HG03039 (cell line): ENCODE results near the gene PIWIL4.
"Not testable (repeated sequence)": the region's sequence is repeated elsewhere in the genome, so short reads cannot be mapped to it uniquely, and the experiment has no call there.

ENCODE experiments used
- ATAC-seq: cut with Tn5 transposase; IDR thresholded peaks from one replicate; pipeline ENCODE4 v1.9.1; 2021; ENCODE audit warnings: mild to moderate bottlenecking, moderate library complexity; ENCODE audit not compliant: unreplicated experiment

PIWIL4 gene

GRCh38 chr11:94546886-94547285, 20.3 kb upstream of the PIWIL4 start:
- ATAC-seq, result no peak

DNA sequence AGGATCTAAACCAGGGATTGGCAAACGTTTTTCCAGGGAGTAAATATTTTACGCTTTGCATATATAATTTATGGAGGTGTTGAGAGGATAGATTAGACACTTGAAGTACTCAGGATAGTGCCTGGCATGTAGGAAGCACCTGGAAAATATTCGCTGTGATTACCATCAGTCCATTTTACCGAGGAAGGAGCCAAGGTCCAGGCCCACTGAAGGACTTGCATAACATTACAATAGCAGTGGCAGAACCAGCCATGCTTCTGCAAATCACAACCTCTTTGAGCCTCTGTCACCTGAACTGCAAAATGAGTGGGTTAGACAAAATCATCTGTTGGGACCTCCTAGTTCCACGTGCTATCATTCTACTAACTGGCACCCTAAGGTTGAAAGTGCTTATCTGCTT, 18.0 kb upstream of the PIWIL4 start:
- no peak for ATAC-seq

DNA sequence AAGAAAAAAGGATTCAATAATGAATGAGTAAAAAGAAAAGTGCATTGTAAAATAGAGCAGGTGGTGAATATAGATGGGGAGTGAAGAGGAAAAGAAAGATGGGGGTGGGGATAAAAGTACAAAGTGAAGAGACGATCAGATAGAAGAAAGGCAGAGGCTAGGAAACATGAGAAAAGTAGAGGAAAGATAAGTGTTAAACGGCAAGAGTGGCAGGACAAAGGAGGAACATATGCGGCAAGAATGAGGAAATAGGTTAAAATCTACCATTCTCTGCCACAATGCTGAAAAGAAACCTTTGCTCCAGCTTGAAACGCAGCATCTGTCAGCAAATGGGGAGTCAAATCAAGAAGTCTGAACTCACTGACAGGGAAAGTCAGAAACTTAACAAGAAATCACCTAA, 16.7 kb upstream of the PIWIL4 start:
- ATAC-seq, result no peak

GRCh38 chr11:94553938-94554337, 13.2 kb upstream of the PIWIL4 start:
- no peak for ATAC-seq

DNA sequence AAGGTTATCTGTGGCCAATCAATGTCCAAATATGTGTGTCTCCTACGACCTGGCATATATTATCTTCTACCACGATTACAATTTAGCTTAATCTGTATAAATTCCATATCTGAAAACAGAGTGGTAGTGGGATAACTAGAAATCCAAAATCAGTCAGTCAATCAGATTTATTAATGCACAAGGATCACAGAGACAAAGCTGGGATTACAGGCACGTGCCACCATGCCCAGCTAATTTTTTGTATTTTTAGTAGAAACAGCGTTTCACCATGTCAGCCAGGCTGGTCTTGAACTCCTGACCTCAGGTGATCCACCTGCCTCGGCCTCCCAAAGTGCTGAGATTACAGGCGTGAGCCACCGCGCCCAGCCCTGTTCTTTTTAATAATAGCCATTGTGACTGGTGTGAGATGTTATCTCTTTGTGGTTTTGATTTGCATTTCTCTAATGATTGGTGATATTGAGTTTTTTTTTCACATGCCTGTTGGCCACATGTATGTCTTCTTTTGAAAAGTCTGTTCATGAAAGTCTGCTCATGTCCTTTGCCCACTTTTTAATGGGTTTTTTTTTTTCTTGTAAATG, 11.3 kb upstream of the PIWIL4 start:
- not testable (repeated sequence) for ATAC-seq

- ATAC-seq, result no peak
Observed at GRCh38 chr11:94557421-94557820, 9.7 kb upstream of the PIWIL4 start.

GRCh38 chr11:94557992-94558391, 9.2 kb upstream of the PIWIL4 start:
- ATAC-seq, result no peak

- ATAC-seq, result no peak
Observed at GRCh38 chr11:94558468-94558867, 8.7 kb upstream of the PIWIL4 start.

DNA sequence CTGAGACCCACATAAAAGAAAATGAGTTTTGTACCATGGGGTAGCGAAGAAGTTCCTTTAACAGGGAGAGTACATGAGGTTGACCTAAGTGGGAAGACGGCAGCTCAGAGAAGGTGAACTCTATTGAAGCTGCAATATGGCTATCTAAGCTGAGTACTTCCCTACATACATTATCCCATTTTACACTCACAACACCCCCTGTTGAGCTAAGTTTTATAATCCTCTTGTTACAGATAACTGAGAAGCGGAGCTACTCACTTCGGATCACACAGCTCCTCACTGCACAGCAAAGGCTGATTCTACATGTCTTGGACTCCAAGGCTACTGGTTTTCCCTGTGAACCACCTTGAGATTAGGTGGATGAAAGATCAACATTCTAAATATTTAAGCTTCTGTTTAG, 8.2 kb upstream of the PIWIL4 start:
- ATAC-seq, result no peak

- no peak for ATAC-seq
Observed at GRCh38 chr11:94559361-94559760, 7.8 kb upstream of the PIWIL4 start.

DNA sequence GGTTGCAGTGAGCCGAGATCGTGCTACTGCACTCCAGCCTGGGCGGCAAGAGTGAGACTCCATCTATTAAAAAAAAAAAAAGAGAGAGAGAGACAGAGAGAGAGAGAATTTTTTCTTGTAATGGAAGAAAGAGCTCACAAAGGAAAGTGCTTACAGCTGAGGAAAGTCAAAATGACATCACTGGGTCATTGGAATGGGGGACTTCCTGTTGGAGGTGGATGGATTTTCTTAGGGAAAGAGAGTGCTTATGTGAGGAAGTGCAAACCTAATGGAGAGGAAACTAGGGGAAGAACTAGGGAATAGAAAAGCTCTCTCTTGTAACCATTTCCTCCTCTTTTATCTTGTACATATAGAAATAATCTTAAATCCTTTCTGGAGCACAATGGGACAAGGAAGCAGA, 6.3 kb upstream of the PIWIL4 start:
- no peak for ATAC-seq

- ATAC-seq, result no peak
Observed at GRCh38 chr11:94563176-94563847, 3.9 kb upstream of the PIWIL4 start.

DNA sequence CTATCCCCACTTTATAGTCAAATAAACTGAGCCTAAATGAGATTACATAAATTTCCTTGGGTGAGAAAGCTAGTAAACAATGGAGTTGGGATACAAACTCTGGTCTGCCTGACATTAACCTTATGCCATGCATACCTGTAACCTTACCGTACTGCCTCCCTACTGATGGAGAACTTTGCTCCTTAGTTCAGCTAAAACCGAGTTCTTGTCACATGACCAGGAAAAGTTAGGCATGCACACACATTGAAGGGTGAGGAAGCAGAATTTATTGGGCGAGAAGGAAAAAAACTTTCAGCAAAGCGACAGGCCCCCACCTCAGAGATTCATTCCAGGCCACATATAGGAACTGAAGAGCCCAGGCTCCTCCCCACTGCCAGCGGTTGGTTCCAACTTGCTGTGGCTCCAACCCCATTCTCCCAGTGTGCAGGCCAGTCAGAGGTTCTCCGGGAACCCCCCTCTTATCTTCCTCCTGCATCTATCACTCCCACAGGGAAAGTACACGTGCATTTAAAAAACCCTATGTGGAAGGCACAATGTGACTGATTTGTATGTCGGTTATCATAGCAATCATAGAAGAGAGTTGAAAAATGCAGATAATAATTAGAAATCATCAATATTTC, 3.2 kb upstream of the PIWIL4 start:
- ATAC-seq, result no peak

DNA sequence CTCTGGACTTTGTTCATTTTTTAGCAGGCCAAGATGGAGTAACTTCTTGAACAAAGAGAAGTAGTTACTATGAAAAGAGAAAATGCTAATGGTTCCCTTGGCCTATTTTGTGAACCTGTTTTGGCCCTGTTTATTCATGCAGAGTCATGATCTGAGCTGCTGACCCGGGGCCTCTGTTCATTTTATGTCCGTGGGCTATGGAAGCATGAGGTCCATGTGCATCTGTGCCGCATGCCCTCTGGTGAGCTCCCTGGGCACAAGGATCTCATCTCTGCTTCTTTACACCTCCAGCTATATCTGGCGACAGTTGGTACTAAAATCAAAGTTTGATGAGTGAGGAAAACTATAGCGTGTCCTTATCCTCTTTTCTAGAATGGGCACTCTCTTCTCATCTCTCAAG, 1.0 kb downstream of the PIWIL4 start:
- ATAC-seq, result no peak

DNA sequence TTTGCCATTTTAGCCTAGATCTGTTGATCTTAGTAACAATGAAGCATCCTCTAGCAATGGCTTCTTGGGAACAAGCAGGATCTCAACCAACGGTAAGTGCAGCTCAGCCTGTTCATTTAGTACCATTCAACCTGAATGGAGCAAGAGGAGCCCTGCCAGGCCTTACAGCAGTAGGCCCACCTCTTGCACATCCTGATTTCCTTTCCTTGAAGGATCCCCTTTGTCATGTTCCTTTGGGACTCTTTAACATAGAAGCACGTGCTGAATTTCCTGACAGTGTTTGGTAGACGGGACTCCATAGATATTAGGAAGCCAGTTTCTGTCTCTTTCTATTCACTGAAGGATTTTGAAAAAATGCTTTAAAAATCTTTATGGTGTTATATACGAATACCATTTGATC, 1.5 kb downstream of the PIWIL4 start:
- ATAC-seq, result no peak

DNA sequence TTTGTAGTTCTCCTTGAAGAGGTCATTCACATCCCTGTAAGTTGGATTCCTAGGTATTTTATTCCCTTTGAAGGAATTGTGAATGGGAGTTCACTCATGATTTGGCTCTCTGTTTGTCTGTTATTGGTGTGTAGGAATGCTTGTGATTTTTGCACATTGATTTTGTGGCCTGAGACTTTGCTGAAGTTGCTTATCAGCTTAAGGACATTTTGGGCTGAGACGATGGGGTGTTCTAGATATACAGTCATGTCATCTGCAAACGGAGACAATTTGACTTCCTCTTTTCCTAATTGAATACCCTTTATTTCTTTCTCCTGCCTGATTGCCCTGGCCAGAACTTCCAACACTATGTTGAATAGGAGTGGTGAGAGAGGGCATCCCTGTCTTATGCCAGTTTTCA, 5.8 kb downstream of the PIWIL4 start:
- not testable (repeated sequence) for ATAC-seq

- ATAC-seq, result no peak
Observed at GRCh38 chr11:94574193-94574961, 7.2 kb downstream of the PIWIL4 start.

GRCh38 chr11:94576306-94576705, 9.1 kb downstream of the PIWIL4 start:
- no peak for ATAC-seq

DNA sequence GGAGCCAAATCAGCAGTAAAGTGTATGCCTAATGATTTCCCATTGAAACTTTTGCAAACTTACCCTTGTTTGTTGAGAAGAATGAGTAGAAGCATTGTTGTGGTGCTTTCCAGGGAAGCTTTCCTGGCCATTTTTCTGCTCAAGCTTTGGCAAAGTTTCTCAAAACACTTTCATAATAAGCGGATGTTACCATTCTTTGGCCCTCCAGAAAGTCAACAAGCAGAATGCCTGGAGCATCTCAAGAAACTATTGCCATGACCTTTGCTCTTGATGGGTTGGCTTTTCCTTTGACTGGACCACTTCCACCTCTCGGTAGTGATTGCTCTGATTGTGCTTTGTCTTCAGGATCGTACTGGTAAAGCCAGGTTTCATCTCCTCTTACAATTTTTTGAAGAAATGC, 10.7 kb downstream of the PIWIL4 start:
- no peak for ATAC-seq

GRCh38 chr11:94581926-94582325, 14.8 kb downstream of the PIWIL4 start:
- no peak for ATAC-seq

- ATAC-seq, result no peak
Observed at GRCh38 chr11:94583213-94583865, 16.2 kb downstream of the PIWIL4 start.
